GM12874 (cell line): ENCODE measurements around the gene ZC3H7A.

Experiments used
- CTCF ChIP-seq: IDR thresholded peaks from 2 replicates; pipeline ENCODE4 v1.5.1; 2011; ENCODE audit warnings: low read depth, mild to moderate bottlenecking, control low read depth, low read length, moderate library complexity; ENCODE audit not compliant: insufficient read depth

Gene ZC3H7A

GRCh38 chr16:11835309-11835708 is 38.3 kb upstream of the ZC3H7A start:
- no peak for TF ChIP-seq CTCF

- no peak for TF ChIP-seq CTCF
These were observed 37.1 kb upstream of the ZC3H7A start for GRCh38 chr16:11833951-11834695.

- no peak for TF ChIP-seq CTCF
These were observed 31.6 kb upstream of the ZC3H7A start for GRCh38 chr16:11828696-11829095.

- no peak for TF ChIP-seq CTCF
These were observed 27.3 kb upstream of the ZC3H7A start for GRCh38 chr16:11824362-11824761.

GRCh38 chr16:11819798-11820197 is 22.7 kb upstream of the ZC3H7A start:
- TF ChIP-seq CTCF = no peak

- no peak for TF ChIP-seq CTCF
These were observed 19.1 kb upstream of the ZC3H7A start for GRCh38 chr16:11816123-11816522.

- no peak for TF ChIP-seq CTCF
These were observed 9.7 kb upstream of the ZC3H7A start for GRCh38 chr16:11806721-11807120.
